ENCODE measurements around the gene PTRH1. TPM values are rescaled to one million over a fixed set of nuclear protein-coding genes. Genes with fewer than 3 reads are reported as not detected.

Gene PTRH1
- total RNA-seq, 2 donors from 2014 or later, result 8.7 to 9.1 TPM

DNA sequence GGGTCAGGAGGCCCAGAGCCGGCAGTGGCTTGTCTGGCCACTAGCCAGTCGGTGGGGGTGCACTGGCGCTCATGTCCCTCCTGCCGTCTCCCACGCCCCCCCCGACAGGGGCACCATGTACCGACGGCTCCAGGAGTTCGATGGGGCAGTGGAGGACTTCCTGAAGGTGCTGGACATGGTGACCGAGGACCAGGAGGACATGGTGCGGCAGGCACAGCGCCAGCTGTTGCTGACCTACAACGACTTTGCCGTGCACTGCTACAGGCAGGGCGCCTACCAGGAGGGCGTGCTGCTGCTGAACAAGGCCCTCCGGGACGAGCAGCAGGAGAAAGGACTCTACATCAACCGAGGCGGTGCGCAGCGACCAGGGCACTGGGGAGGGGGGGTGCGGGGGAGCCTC lies 8.5 kb upstream of the PTRH1 start:
- no peak for DNase-seq (ENCODE audit: low spot score)
- intact Hi-C loops (cut with DNase I), result loop anchor here in 1 of 2 donors (5.0 to 10.0 kb wide), 2 partner anchors 117 to 219 kb away; no protein-coding TSS in a partner anchor

DNA sequence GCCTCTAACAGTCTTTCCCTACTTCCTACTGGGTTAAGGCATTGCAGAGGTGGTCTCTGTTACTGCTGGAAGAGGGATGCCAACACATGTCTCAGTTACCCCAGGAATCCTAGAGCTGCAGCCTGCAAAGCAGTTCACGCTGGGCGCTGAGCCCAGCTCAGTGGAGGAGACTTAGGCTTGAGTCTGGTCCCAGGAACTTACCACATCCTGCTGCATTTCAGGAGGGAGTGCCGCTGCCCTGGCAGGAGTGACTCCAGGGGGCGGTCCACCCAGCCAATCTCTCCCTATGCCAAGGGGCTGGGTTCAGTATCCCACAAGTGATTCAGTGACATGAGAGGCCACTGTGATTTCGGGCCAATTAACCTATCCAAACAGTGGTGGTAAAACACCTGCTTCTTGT lies 8.0 kb upstream of the PTRH1 start:
- intact Hi-C loops (cut with DNase I), result loop anchor here in 1 of 2 donors (5.0 to 10.0 kb wide), 2 partner anchors 116 to 219 kb away; no protein-coding TSS in a partner anchor
- no peak for DNase-seq (ENCODE audit: low spot score)

DNA sequence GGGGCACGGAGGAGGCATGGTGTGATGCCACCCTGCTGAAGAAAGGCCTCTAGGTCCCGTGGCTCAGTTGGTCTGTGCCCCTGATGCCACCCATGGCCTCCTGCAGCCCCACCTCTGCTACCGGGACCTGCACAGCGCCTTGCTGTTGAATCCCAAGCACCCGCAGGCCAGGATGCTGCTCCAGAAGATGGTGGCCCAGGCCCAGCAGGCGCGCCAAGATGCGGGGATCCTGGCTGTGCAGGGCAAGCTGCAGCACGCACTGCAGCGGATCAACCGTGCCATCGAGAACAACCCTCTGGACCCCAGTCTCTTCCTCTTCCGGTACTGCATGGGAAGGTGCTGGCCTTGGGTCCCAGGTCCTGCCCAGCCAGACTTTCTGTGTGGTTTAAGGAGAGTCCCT lies 7.5 kb upstream of the PTRH1 start:
- intact Hi-C loops (cut with DNase I), result loop anchor here in 1 of 2 donors (5.0 to 10.0 kb wide), 2 partner anchors 116 to 218 kb away; no protein-coding TSS in a partner anchor
- no peak for DNase-seq (ENCODE audit: low spot score)

DNA sequence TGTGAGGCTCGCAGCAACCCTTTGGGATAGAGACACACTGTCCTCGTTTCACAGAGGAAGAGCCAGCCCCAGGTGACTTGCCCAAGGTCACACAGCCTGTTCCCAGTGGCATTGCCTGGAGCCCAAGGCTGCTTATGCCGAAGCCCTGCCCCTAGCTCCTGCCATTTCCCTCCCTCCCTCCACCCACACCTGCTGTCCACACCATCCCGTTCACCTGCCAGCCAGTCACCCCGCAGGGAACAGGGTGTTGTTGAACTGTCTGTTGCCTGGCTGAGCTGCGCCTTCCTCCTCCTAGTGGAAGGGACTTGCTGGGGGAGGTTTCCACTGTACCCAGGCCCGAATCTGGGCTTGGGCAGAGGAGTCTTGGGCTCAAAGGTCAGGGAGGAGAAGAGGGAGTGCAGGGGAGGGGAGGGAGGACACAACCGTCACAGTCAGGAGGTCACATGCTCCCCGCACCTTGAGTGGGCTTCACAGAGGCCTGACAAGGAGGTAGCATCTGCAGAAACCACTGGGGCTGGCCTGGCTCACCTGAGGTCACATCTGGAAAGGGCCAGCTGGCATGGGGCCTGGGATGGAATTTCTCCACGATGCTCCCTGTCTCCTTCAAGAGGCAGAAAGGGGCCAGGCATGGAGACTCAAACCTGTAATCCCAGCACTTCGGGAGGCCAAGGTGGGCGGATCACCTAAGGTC lies 6.7 kb upstream of the PTRH1 start:
- DNase-seq (ENCODE audit: low spot score), result no peak
- intact Hi-C loops (cut with DNase I), result loop anchor here in 1 of 2 donors (5.0 to 10.0 kb wide), 2 partner anchors 115 to 217 kb away; no protein-coding TSS in a partner anchor

DNA sequence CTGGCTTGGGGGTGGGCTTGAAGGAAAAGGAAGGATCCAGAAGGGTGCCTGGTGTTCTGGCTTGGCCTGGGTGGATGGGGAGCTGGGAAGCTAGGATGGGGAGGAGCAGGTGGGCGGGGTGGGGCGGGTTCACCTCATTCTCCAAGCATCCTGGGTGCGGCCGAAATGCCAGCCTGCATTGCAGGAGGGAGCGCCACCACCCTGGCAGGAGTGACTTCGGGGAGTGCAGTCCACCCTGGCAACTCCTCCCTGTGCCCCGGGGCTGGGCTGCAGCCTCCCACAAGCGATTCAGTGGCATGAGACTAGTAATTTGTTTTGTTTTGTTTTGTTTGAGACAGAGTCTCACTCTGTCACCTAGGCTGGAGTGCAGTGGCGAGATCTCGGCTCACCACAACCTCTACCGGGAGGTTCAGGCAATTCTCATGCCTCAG lies 5.9 kb upstream of the PTRH1 start:
- intact Hi-C loops (cut with DNase I), result loop anchor here in 1 of 2 donors (5.0 to 10.0 kb wide), 2 partner anchors 114 to 217 kb away; no protein-coding TSS in a partner anchor
- DNase-seq (ENCODE audit: low spot score), result no peak

DNA sequence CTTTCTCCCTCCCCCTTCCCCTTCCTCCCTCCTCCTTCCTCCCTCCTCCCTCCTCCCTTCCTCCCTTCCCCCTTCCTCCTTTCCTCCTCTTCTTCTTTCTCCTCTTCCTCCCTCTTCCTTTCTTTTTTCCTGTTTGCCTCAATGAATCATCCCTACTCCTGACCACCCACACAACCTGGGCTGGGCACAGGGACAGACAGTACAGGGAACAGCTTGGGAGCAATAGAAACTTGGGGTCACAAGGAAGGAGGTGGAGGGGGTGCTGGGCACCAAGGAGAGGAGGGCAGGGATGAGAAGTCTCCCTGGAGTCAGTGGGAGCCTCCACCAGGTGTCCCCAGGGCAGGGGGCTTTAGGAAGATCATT lies 5.4 kb upstream of the PTRH1 start:
- no peak for DNase-seq (ENCODE audit: low spot score)
- intact Hi-C loops (cut with DNase I), result loop anchor here in 1 of 2 donors (5.0 to 10.0 kb wide), 2 partner anchors 114 to 216 kb away; no protein-coding TSS in a partner anchor

DNA sequence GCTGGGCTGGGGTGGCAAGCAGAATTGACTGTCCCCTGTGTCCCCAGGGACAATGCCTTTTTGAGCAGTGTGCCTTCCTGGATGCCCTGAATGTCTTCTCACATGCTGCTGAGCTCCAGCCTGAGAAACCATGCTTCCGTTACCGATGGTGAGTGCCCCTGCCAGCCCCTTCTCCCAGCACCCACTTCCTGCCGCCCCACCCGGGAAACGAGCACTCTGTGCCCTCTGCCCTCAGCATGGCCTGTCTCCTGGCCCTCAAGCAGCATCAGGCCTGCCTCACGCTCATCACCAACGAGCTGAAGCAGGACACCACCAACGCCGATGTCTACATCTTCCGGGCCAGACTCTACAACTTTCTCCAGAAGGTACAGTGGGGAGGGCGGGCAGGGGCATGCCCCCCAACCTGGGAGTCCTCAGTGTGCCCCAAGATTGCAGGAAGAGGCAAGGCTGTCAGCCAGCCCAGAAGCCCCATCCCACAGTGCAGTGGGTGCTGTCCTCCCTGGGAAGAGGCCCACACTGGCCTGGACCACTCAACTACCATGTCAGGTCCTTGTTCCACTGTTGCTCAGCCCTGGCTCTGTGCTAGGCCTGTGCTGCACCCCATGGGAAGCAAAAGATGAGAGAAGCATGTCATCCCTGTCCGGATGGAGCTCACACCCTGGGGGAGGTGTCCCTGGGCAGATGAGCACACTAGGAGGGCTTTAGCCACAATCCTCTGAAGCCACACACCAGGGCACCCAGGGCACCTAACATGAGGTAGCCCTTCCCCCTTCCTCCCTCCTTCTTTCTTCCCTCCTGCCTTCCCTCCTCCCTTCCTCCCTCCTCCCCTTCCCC lies 4.8 kb upstream of the PTRH1 start:
- DNase-seq (ENCODE audit: low spot score), result peak; percentile 65
- intact Hi-C loops (cut with DNase I), result loop anchor here in 1 of 2 donors (5.0 to 10.0 kb wide), 2 partner anchors 113 to 215 kb away; no protein-coding TSS in a partner anchor

DNA sequence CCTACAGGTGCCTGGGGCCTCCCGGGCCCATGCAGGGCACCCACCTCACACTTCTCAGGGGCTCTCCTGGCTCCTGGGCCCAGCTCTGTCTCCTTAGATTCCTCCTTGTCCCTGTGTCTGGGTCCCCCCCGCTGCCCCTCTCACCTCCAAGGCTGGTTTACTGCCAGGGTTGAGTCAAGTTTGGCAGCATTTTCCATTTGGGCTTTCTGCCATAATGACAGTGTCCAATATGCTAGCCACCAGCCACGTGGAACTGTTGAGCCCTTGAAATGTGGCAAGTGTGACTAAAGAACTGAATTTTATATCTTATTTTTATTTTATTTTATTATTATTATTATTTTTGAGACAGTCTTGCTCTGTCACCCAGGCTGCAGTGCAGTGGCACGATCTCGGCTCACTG lies 2.3 kb upstream of the PTRH1 start:
- intact Hi-C loops (cut with DNase I), result no loop called here
- DNase-seq (ENCODE audit: low spot score), result no peak

DNA sequence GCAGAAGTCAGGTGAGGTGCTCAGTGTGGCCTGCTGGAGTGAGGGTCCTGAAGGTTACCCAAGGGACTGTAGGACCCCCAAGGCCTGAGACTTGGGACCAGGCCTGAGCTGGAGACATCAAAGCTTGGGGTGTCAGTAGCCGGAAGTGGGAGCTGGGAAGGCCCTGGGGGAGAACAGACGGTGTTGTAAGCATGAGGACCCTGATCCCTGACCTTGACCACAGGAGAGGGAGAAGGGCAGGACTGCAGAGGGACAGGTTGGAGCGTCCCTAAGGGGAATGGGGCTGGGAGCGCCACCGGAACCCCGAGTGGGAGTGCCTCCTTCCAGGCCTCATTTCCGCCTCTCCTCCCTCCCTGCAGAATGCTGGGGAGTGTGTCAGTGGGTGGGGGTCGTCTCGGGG lies 949 bp upstream of the PTRH1 start:
- intact Hi-C loops (cut with DNase I), result no loop called here
- DNase-seq (ENCODE audit: low spot score), result no peak

DNA sequence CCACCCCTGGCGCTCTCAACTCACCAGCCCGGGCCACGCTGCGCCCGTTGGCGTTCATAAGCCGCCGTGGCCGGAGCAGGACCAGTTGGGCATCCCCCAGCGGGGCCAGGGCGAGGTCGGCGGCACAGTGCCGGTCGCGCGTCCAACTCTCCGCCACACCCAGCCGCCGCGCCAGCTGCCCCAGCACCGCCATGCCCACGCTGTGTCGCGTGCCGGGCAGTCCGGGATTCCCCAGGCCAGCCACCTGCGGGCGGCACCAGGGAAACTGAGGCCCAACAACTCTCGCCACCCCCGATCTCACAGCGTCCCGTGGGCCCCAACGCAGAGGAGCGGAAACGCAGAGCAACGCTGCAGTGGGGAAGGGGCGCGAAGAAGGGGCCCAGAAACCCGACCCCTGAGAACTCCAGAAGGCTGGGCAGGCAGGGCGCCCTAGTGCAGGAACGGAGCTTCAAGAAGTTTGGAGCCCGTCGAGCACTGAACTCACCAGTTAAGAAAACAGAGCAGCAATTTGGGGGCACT lies 453 bp downstream of the PTRH1 start:
- intact Hi-C loops (cut with DNase I), result loop anchor here in 1 of 2 donors (5.0 kb wide), 1 partner anchor 283 kb away; no protein-coding TSS in a partner anchor
- no peak for DNase-seq (ENCODE audit: low spot score)

DNA sequence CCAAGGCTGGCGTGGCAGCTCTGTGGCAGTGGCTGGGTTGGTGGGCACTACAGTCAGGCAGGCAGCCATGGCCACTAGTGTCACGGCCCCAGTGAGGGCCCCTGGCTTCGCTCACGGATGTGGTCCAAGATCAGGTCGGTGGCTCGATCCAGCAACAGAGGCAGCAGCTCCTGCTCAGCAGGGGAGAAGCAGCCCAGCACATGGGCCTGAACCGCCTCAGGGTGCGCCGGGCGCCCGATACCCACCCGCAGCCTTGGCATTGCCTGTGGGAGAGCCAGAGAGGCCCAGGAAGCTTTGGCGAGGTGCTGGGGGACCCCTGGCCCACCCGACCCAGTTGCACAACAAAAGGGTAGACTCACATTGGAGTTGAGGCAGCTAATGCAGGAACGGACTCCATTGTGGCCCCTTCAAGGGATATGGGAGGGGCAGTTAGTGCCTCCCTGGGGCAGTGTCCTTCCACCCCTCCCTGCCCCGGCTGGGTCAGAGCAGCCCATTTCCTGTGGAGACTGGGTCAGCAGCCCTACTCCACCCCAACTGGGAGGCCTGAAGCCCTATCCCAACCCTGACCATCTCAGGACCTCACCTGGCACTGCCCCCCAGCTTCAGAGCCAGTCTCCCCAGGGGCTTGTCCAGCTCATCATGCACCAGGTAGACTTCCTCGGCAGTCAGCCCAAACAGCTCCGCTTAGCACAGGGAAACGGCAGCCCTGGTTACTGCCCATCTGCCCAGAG lies 1.3 kb downstream of the PTRH1 start:
- peak; percentile 55 for DNase-seq (ENCODE audit: low spot score)
- intact Hi-C loops (cut with DNase I), result loop anchor here in 1 of 2 donors (5.0 kb wide), 1 partner anchor 282 kb away; no protein-coding TSS in a partner anchor

DNA sequence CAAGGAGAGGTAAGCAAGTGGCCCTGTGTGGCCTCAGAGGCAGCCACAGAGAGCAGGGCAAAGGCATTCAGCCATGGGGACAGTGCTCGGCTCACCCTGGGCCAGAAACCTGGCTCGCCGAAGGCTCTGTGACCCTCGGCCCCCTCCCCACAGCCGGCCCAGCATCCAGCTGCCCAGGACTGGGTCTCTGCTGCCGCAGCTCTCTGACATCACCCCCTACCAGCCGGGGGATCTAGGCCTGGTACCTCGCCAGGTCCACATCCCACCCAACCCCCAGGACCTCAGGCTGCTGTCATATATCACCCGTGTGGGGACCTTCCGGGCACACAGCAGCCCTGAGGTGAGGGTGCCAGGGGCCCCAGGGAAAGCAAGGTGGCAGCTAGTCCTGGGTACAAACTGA lies 2.6 kb downstream of the PTRH1 start:
- DNase-seq (ENCODE audit: low spot score), result no peak
- intact Hi-C loops (cut with DNase I), result loop anchor here in 1 of 2 donors (5.0 kb wide), 1 partner anchor 281 kb away; no protein-coding TSS in a partner anchor

DNA sequence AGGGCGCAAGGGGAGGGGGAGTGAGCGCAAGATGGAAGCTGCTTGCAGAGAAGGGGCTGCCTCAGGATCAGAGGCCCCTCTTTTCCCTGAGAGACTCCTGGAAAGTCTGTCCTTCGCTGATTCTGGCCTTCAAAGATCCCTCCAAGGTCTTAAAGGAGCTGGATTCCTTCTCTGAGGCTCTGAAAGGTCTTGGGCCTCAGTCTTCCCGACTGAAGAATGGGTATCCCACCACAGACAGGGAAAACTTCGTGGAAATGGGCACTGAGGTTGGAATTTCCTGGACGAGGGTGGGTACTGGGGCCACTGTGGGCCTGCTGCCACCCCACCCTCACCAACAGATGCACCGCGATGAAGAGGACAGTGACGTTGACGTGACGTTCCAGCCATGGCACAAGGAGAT lies 3.1 kb downstream of the PTRH1 start:
- DNase-seq (ENCODE audit: low spot score), result no peak
- intact Hi-C loops (cut with DNase I), result loop anchor here in 1 of 2 donors (5.0 kb wide), 1 partner anchor 280 kb away; no protein-coding TSS in a partner anchor

DNA sequence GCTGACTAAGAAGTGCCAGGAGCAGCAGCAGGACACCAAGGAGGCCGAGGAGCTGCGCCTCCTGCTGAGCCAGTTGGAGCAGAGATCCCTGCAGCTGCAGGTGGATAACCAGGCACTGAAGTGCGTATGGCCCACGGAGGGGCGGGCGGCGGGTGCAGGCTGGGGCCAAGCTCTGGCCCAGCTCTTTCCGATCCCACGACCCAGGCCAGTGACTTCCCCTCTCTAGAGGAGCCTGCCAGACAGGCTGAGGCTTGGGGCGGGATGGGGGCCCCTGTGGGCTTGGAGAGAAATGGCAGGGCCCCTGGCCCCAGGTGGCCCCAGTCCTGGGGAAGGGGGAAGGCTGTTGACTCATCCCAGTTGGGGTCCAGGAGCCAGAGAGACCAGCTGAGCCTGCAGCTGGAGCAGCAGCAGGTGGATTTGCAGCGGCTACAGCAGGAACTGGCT lies 3.6 kb downstream of the PTRH1 start:
- intact Hi-C loops (cut with DNase I), result loop anchor here in 1 of 2 donors (5.0 kb wide), 1 partner anchor 280 kb away; no protein-coding TSS in a partner anchor
- DNase-seq (ENCODE audit: low spot score), result no peak

DNA sequence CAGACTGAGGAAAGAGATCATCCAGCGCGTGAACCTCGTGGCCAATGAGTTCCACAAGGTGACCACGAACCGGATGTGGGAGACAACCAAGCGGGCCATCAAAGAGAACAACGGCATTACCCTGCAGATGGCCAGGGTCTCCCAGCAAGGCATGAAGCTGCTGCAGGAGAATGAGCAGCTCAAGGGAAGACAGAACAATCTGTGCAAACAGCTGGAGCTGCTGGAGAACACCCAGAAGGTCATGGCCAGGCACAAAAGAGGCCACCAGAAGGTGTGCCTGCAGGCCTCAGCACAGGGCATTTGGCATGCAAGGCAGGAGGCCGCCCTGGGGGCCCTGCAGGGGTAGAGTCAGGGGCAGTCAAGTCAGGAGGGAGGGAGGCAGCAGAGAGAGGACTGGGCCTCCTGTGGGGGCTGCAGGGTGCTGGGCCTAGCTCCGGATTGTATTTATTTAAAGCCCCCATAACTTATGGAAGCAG lies 4.2 kb downstream of the PTRH1 start:
- intact Hi-C loops (cut with DNase I), result loop anchor here in 1 of 2 donors (5.0 kb wide), 1 partner anchor 279 kb away; no protein-coding TSS in a partner anchor
- no peak for DNase-seq (ENCODE audit: low spot score)

DNA sequence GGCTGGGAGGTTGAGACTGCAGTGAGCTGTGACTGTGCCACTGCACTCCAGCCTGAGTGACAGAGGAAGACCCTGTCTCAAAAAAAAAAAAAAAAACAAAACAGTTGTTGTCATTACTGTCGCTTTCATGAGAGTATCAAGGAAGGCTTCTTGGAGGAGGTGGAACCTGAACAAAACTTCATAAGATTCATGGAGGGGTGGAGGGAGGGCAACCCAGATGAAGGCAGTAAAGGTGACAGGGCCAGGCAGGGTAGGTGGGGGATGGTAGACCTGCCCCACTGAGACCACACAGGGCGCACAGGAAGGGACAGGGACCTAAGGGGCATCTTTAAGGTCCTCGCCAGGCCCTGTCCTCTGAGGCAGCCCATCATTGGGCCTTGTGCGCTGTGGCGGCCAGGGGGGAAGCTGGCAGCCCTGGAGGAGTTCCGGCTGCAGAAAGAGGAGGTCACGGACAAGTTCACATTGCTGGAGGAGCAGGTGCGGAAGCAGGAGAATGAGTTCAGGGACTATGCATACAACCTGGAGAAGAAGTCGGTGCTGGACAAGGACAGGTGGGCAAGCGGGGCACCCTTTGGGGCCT lies 5.2 kb downstream of the PTRH1 start:
- intact Hi-C loops (cut with DNase I), result loop anchor here in 1 of 2 donors (5.0 kb wide), 1 partner anchor 278 kb away; no protein-coding TSS in a partner anchor

DNA sequence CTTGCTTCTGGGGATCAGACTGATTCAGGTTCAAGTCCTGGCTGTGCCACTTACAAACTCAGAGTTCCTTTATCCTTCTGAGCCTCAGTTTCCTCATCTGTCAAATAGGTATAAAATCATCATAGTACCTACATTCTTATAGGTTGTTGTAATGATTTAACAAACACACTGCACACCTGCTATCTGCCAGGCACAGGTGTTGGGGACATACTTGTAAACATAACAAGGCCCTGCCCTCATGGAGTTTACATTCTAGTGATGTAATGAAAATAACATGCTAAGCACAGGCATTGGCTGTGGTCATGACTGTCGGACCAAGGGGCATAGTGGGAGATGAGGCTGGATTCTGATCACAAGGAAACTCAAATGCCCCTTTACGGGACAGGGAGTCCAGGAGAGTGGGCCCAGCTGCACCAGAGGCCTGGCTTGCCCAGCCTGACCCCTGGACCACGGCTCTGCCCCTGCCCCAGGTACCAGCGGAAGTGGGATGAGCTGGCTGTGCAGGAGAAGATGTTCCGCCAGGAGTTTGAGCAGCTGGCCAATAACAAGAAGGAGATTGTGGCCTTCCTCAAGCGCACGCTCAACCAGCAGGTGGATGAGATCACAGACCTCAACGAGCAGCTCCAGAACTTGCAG lies 6.4 kb downstream of the PTRH1 start:
- intact Hi-C loops (cut with DNase I), result no loop called here
- DNase-seq (ENCODE audit: low spot score), result peak; percentile 62

More for the DNA sequence above, 5.2 kb downstream of the PTRH1 start:
- peak; percentile 77 for DNase-seq (ENCODE audit: low spot score)

DNA sequence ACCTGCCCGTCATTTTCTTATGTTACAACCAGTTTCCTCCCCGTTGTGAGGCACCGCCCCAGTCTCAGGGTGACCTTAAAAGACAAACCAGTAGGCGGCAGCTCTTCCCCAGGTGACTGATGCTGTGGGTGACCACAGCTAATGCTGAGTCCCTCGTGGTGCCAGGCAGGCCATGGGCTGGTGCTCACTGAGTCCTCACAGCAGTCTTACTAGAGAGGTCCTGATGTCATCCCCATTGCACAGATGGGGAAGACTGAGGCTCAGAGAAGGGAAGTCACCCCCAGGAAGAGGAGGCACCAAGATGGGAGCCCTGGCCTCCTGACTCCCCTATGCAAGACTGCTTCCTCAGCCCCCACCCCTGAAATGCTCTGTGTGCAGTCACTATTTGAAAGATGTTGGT lies 7.7 kb downstream of the PTRH1 start:
- intact Hi-C loops (cut with DNase I), result no loop called here
- peak; percentile 74 for DNase-seq (ENCODE audit: low spot score)

Data from posterior vena cava (tissue), 2 donors.